C4-2B (cell line): ENCODE data around the gene CLEC1A.

Source experiments
- ZFX ChIP-seq: fragments of 450-650 bp; IDR thresholded peaks from 2 replicates; pipeline ENCODE4 v1.6.1; 2017
- TF ChIP-seq, protein P1 (sequence below): fragments of 450-650 bp; conservative IDR thresholded peaks from 2 replicates; pipeline ENCODE4 v1.5.1; 2017; ENCODE audit warnings: mild to moderate bottlenecking

DNA sequence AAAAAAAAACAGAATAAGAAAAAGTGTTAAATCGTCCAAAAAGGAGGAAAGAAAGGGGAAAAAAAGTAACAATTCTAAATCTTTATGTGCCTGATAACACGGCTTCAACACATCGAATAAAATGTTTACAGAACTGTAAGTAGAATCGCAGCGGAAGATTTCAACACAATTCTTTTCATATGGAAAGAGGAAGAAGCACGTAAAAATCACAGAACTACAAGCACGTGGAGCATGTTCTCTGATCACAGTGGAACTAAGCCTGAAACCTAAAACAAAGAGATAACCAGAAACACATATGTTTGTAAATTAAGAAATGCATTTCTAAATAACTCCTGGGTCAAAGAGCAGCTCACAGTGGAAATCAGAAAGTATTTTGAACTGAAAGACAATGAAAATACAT is 22.5 kb upstream of the CLEC1A start:
- TF ChIP-seq, protein P1, sequence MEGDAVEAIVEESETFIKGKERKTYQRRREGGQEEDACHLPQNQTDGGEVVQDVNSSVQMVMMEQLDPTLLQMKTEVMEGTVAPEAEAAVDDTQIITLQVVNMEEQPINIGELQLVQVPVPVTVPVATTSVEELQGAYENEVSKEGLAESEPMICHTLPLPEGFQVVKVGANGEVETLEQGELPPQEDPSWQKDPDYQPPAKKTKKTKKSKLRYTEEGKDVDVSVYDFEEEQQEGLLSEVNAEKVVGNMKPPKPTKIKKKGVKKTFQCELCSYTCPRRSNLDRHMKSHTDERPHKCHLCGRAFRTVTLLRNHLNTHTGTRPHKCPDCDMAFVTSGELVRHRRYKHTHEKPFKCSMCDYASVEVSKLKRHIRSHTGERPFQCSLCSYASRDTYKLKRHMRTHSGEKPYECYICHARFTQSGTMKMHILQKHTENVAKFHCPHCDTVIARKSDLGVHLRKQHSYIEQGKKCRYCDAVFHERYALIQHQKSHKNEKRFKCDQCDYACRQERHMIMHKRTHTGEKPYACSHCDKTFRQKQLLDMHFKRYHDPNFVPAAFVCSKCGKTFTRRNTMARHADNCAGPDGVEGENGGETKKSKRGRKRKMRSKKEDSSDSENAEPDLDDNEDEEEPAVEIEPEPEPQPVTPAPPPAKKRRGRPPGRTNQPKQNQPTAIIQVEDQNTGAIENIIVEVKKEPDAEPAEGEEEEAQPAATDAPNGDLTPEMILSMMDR, result no peak
- no peak for TF ChIP-seq ZFX
